ENCODE results near the gene FKBP1A. TPM values are rescaled to one million over a fixed set of nuclear protein-coding genes. Genes with fewer than 3 reads are reported as not detected.

FKBP1A gene
- total RNA-seq, 1 experiment from 2014 or later, result 196 TPM

DNA sequence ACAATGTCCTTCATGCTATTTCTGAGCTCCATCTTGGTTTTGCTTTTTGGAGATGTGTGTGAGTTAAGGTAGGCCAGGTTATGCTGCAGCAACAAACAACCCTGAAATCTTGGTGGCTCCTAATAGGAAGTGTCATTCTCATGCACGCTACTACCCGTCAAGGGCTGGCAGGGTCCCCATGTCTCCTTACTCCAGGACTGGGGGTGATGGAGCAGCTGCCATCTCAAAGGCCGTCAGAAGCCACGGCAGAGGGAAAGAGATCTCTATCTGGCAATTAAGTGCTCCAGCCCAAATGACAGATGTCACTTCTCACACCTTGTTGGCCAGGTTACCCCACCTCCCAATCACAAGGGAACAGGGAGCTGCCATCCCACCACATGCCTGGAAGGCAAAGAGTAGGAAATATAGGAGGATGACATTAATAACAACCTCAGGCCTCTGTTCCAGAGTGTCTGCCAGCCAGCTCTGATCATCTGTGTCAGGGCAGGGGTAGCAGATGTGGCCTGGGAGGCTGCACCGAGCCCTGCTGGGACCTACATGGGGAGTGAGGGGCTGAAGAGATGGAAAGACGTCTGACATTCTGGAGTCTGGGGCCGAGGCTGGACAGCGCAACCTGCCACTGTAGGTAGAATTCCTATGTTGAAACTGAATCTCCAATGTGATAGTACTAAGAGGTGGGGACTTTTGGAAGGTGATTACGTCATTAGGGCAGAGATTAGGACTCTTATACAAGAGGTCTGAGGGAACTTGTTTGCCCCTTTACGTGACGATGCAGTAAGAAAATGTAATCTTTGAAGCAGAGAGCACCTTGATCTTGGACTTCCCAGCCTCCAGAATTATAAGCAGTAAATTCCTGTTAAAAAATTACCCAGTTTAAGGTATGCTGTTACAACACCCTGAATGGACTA is 59.1 kb downstream of the FKBP1A start:
- Histone ChIP-seq H3K18ac (ENCODE audit: insufficient read length, low read depth, low read length) (no peak overlapping the region), H4K5ac (ENCODE audit: insufficient read length, low read depth, low read length) (no peak overlapping the region), H3K79me1 (ENCODE audit: insufficient read depth, low read depth, low read length, poor library complexity, severe bottlenecking) (peaks cover 4% of the 10 kb centered on the region), H3K4ac (ENCODE audit: low read depth, low read length) (no peak overlapping the region), H3K14ac (ENCODE audit: insufficient read depth, low read length) (no peak overlapping the region), H3K4me1 (ENCODE audit: insufficient read depth, low read length) (no peaks in the 10 kb centered on the region), H3K56ac (ENCODE audit: insufficient read length, low read depth, low read length) (no peak overlapping the region), H3K23ac (ENCODE audit: insufficient read length, low read depth, low read length) (no peak overlapping the region), H2BK15ac (ENCODE audit: low read depth, low read length) (no peak overlapping the region), H2BK20ac (ENCODE audit: low read depth, low read length, poor library complexity, severe bottlenecking) (no peak overlapping the region), H3K23me2 (ENCODE audit: insufficient read length, low read depth, low read length, poor library complexity, severe bottlenecking) (no peaks in the 10 kb centered on the region), H2AFZ (ENCODE audit: low read length) (no peak overlapping the region), H2BK120ac (ENCODE audit: low read depth, low read length, poor library complexity, severe bottlenecking) (no peak overlapping the region), H3K27me3 (ENCODE audit: insufficient read depth, low read length) (no peaks in the 10 kb centered on the region), H3K9me3 (ENCODE audit: control insufficient read depth, low read depth, low read length) (no peaks in the 10 kb centered on the region), H3T11ph (ENCODE audit: low read length) (no peak overlapping the region), H3K79me2 (ENCODE audit: insufficient read depth, low read length) (no peaks in the 10 kb centered on the region; the same call in 1 of the 2 replicates), H4K20me1 (ENCODE audit: control insufficient read depth, insufficient read depth, insufficient read length) (peaks cover 2% of the 10 kb centered on the region), H2AK5ac (ENCODE audit: insufficient read length, low read length) (no peak overlapping the region), H2BK12ac (ENCODE audit: insufficient read length, low read depth, low read length) (no peak overlapping the region), H3K9ac (ENCODE audit: extremely low read depth, insufficient read length, low read length) (no peak overlapping the region), H4K91ac (ENCODE audit: insufficient read length, low read depth, low read length) (no peak overlapping the region), H4K8ac (replicated peaks; ENCODE audit: insufficient read length, low read depth, low read length) (no peak overlapping the region), H2BK5ac (ENCODE audit: insufficient read length, low read length) (no peak overlapping the region), H3K4me2 (ENCODE audit: insufficient read depth, insufficient read length, low read length) (no peak overlapping the region), H3K27ac (ENCODE audit: insufficient read length, low read depth, low read length) (no peak overlapping the region)
- peak; percentile 8 for DNase-seq
- Mint-ChIP-seq H3K4me1 (peaks cover 5 to 9% of the 10 kb centered on the region in 2 experiments), H3K27me3 (ENCODE audit: low read depth) (no peaks in the 10 kb centered on the region), H3K9me3 (no peaks in the 10 kb centered on the region), H3K4me3 (no peak overlapping the region), H3K36me3 (ENCODE audit: insufficient read depth in 1 of 3, low read depth in 3 of 3) (peaks cover 13 to 29% (median 22%) of the 10 kb centered on the region in 3 experiments; a peak in 6 of 7 replicates), H3K27ac (no peak overlapping the region)
- no CpG with 5 or more reads among the region's 11 CpGs for WGBS (ENCODE audit: extremely low coverage, insufficient read length, low lambda C conversion rate)
- TF ChIP-seq CTCF (conservative IDR thresholded peaks at IDR 0.05), result no peak

All from H9 (cell line).